A673 (cell line): ENCODE results near the gene OSBPL6. TPM values are rescaled to one million over a fixed set of nuclear protein-coding genes. Genes with fewer than 3 reads are reported as not detected.

Source experiments
- BruUV-seq: library from RNA; stranded (reverse); fragments of 400-500 nt; replicated peaks from 2 replicates; lab custom pipeline; 2021; lab: Mats Ljungman, UMichigan
- CTCF ChIA-PET: fragments of 300-600 bp; sonication (Branson Sonifier 250); formaldehyde crosslinking; loops from one replicate; lab custom pipeline; 2022; ENCODE audit warnings: antibody characterized with exemption; lab: Charles Lee
- POLR2A ChIA-PET: fragments of 300-600 bp; sonication (Branson Sonifier 250); formaldehyde crosslinking; loops from one replicate; lab custom pipeline; 2022; ENCODE audit warnings: antibody characterized with exemption; ENCODE audit not compliant: low non-redundant PET; lab: Charles Lee
- DNase-seq: peaks from one replicate; pipeline ENCODE4 v3.0.0-alpha.2; 2015; ENCODE audit warnings: low spot score
- H3K27ac ChIP-seq: fragments of 200-600 bp; sonication (generic); 2 replicates; pipeline ENCODE4 v1.5.1; 2016; ENCODE audit warnings: mixed run types, low read depth, mild to moderate bottlenecking, mixed read lengths, antibody characterized with exemption, low read length; ENCODE audit not compliant: poor library complexity, severe bottlenecking
- H3K27me3 ChIP-seq: fragments of 200-600 bp; sonication (generic); replicated peaks from 2 replicates; pipeline ENCODE4 v1.6.1; 2017; ENCODE audit warnings: mixed run types, low read depth, mild to moderate bottlenecking, mixed read lengths, antibody characterized with exemption, low read length; ENCODE audit not compliant: insufficient read depth, poor library complexity
- H3K36me3 ChIP-seq: fragments of 200-600 bp; sonication (generic); 2 replicates; pipeline ENCODE4 v1.6.1; 2016; ENCODE audit warnings: mixed run types, mild to moderate bottlenecking, mixed read lengths, antibody characterized with exemption, low read length; ENCODE audit not compliant: insufficient read depth, poor library complexity, severe bottlenecking
- H3K4me1 ChIP-seq: fragments of 200-600 bp; sonication (generic); 2 replicates; pipeline ENCODE4 v1.6.1; 2017; ENCODE audit warnings: mixed run types, mild to moderate bottlenecking, mixed read lengths, antibody characterized with exemption, low read length; ENCODE audit not compliant: insufficient read depth, poor library complexity, severe bottlenecking
- H3K4me3 ChIP-seq: fragments of 200-600 bp; sonication (generic); 2 replicates; pipeline ENCODE4 v1.5.1; 2016; ENCODE audit warnings: low read depth, mixed run types, mild to moderate bottlenecking, mixed read lengths, low read length; ENCODE audit not compliant: poor library complexity, severe bottlenecking
- H3K9me3 ChIP-seq: fragments of 200-600 bp; sonication (generic); 2 replicates; pipeline ENCODE4 v1.6.1; 2016; ENCODE audit warnings: mixed run types, low read depth, mild to moderate bottlenecking, mixed read lengths, antibody characterized with exemption, low read length; ENCODE audit not compliant: poor library complexity, severe bottlenecking
- CTCF ChIP-seq: fragments of 300-800, 200-600 bp; sonication (generic); conservative IDR thresholded peaks from 2 replicates; pipeline ENCODE4 v1.5.1; 2017; ENCODE audit warnings: low read depth, mild to moderate bottlenecking, antibody characterized with exemption, low read length, moderate library complexity, mixed read lengths
- EZH2 ChIP-seq: fragments of 200-600 bp; sonication (generic); IDR thresholded peaks from 2 replicates; pipeline ENCODE4 v1.6.1; 2017; ENCODE audit warnings: borderline replicate concordance, low read depth, mild to moderate bottlenecking, mixed read lengths, antibody characterized with exemption, low read length; ENCODE audit not compliant: poor library complexity, severe bottlenecking
- intact Hi-C: fragments of 100-400 bp; cut with micrococcal nuclease; formaldehyde crosslinking; loops from one replicate; pipeline ENCODE4 v1.10.0; 2022; ENCODE audit not compliant: unreplicated experiment
- total RNA-seq: library from RNA; stranded (reverse); gene quantifications from 2 replicates; pipeline ENCODE4 v1.2.3, GENCODE V29; 2021

The OSBPL6 gene
- total RNA-seq, 1 experiment from 2014 or later, result 19.3 TPM

- no peak overlapping the region for H3K27ac ChIP-seq
- H3K36me3 ChIP-seq, result no peaks in the 10 kb centered on the region
- no peak for DNase-seq
- peaks cover 2% of the 10 kb centered on the region for H3K4me1 ChIP-seq
- intact Hi-C loops, result no loop called here
- ChIA-PET CTCF (no interaction called here), POLR2A (no interaction called here)
- no peaks in the 10 kb centered on the region for H3K9me3 ChIP-seq
- no TSS peak for BruUV-seq
- no peak overlapping the region for H3K4me3 ChIP-seq
- no peaks in the 10 kb centered on the region for H3K27me3 ChIP-seq
- TF ChIP-seq CTCF (no peak), EZH2 (no peak)
Measured at GRCh38 chr2:178296394-178297090, 102.2 kb downstream of the OSBPL6 start.

GRCh38 chr2:178297091-178297411 lies 102.7 kb downstream of the OSBPL6 start:
- ChIA-PET POLR2A (no interaction called here), CTCF (no interaction called here)
- Histone ChIP-seq H3K27ac (no peak overlapping the region), H3K36me3 (no peaks in the 10 kb centered on the region), H3K4me3 (no peak overlapping the region), H3K27me3 (no peaks in the 10 kb centered on the region), H3K9me3 (no peaks in the 10 kb centered on the region), H3K4me1 (peaks cover 7% of the 10 kb centered on the region)
- no TSS peak for BruUV-seq
- intact Hi-C loops, result no loop called here
- DNase-seq, result no peak
- no peak for TF ChIP-seq EZH2
- no peak for TF ChIP-seq CTCF

- peaks cover 9% of the 10 kb centered on the region for H3K4me1 ChIP-seq
- H3K27ac ChIP-seq, result no peak overlapping the region
- intact Hi-C loops, result no loop called here
- H3K36me3 ChIP-seq, result no peaks in the 10 kb centered on the region
- no peaks in the 10 kb centered on the region for H3K27me3 ChIP-seq
- CTCF ChIA-PET, result no interaction called here
- POLR2A ChIA-PET, result no interaction called here
- no peak for TF ChIP-seq CTCF
- no peak for TF ChIP-seq EZH2
- BruUV-seq, result no TSS peak
- no peak overlapping the region for H3K4me3 ChIP-seq
- no peaks in the 10 kb centered on the region for H3K9me3 ChIP-seq
- DNase-seq, result no peak
Measured at GRCh38 chr2:178298785-178299212, 104.5 kb downstream of the OSBPL6 start.
